Stomach smooth muscle (tissue), 2 donors: ENCODE measurements around the gene NAA40.
"Not testable (repeated sequence)": the region's sequence is repeated elsewhere in the genome, so short reads cannot be mapped to it uniquely, and the experiment has no call there.

ENCODE experiments used
- H3K27ac ChIP-seq: one replicate; pipeline ENCODE4 v1.7.0; 2013; ENCODE audit warnings: mild to moderate bottlenecking, low read length, inconsistent platforms
- H3K27me3 ChIP-seq, 2 donors: one replicate each; pipeline ENCODE4 v1.7.0; 2013; ENCODE audit warnings: low read length in 2 of 2; ENCODE audit not compliant: insufficient read depth in 2 of 2, control insufficient read depth in 1 of 2
- H3K36me3 ChIP-seq, 2 donors: one replicate each; pipeline ENCODE4 v1.7.0; 2013; ENCODE audit warnings: low read length in 2 of 2; ENCODE audit not compliant: control insufficient read depth in 2 of 2, insufficient read depth in 2 of 2
- H3K4me1 ChIP-seq: one replicate; pipeline ENCODE4 v1.7.0; 2013; ENCODE audit warnings: low read length; ENCODE audit not compliant: control insufficient read depth, insufficient read depth
- H3K4me3 ChIP-seq, 2 donors: one replicate each; pipeline ENCODE4 v1.7.0; 2013; ENCODE audit warnings: low read length in 2 of 2
- H3K9ac ChIP-seq, 2 donors: one replicate each; pipeline ENCODE4 v1.7.0; 2013; ENCODE audit warnings: low read length in 2 of 2, mild to moderate bottlenecking in 1 of 2
- H3K9me3 ChIP-seq, 2 donors: one replicate each; pipeline ENCODE4 v1.7.0; 2013; ENCODE audit warnings: low read length in 2 of 2; ENCODE audit not compliant: control insufficient read depth in 2 of 2
- donor health status: healthy.
- donor health status: Pancreatic carcinoma.

NAA40 gene

DNA sequence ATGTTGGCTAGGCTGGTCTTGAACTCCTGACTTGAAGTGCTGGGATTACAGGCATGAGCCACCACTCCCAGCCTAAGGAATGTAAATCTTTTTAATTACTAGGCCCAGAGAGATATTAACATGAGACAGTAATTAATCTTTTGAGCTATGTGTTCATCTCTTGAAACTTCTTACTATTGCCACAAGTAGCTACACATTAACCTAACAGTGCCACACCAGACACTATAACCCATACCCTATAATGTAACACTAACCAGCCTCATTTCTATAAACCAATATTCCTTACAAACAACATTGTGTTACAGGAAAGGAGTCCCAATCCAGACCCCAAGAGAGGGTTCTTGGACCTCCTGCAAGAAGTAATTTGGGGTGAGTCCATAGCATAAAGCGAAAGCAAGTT, 27.6 kb downstream of the NAA40 start:
- Histone ChIP-seq H3K36me3 (no peaks in the 10 kb centered on the region), H3K27ac (no peak overlapping the region), H3K4me1 (peaks cover 6% of the 10 kb centered on the region), H3K9ac (no peak overlapping the region), H3K4me3 (no peak overlapping the region), H3K27me3 (peaks cover 3% of the 10 kb centered on the region in 2 donors), H3K9me3 (no peaks in the 10 kb centered on the region)

DNA sequence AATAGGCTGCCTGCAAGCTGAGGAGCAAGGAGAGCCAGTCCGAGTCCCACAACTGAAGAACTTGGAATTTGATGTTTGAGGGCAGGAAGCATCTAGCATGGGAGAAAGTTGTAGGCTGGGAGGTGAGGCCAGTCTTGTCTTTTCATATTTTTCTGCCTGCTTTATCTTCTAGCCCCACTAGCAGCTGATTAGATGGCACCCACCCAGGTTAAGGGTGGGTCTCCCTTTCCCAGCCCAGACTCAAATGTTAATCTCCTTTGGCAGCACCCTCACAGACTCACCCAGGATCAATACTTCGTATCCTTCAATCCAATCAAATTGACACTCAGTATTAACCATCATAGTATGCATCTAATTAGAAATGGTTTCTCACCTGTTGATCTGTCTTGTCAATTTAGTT, 30.7 kb downstream of the NAA40 start:
- H3K9ac ChIP-seq: no peak overlapping the region
- H3K36me3 ChIP-seq: no peaks in the 10 kb centered on the region
- H3K4me3 ChIP-seq: no peak overlapping the region
- no peaks in the 10 kb centered on the region for H3K9me3 ChIP-seq
- H3K27me3 ChIP-seq: peaks cover 0 to 3% of the 10 kb centered on the region in 2 donors
- H3K27ac ChIP-seq: no peak overlapping the region
- no peaks in the 10 kb centered on the region for H3K4me1 ChIP-seq

GRCh38 chr11:63970902-63971301, 32.1 kb downstream of the NAA40 start:
- Histone ChIP-seq H3K9me3 (no peaks in the 10 kb centered on the region), H3K4me3 (no peak overlapping the region), H3K27me3 (no peaks in the 10 kb centered on the region), H3K4me1 (peaks cover 8% of the 10 kb centered on the region), H3K27ac (no peak overlapping the region), H3K9ac (no peak overlapping the region), H3K36me3 (peaks cover 0 to 1% of the 10 kb centered on the region in 2 donors)

GRCh38 chr11:63973912-63974258, 35.1 kb downstream of the NAA40 start:
- not testable (repeated sequence) for H3K9me3 ChIP-seq, H3K36me3 ChIP-seq, H3K27ac ChIP-seq, H3K27me3 ChIP-seq, H3K9ac ChIP-seq
- peaks cover 21% of the 10 kb centered on the region for H3K4me1 ChIP-seq
- H3K4me3 ChIP-seq: peak overlapping the region in 1 of 2 donors; percentile 97

- Histone ChIP-seq H3K4me3 (peak within 1 kb of the TSS; percentile 81 to 97), H3K4me1 (peaks cover 25% of the 10 kb centered on the region), H3K27ac (peak within 1 kb of the TSS; percentile 99), H3K9ac (peak within 1 kb of the TSS; percentile 99), H3K36me3 (peaks cover 7 to 8% of the 10 kb centered on the region in 2 donors), H3K27me3 (no peaks in the 10 kb centered on the region), H3K9me3 (no peaks in the 10 kb centered on the region)
Measured at GRCh38 chr11:63974259-63975143, 35.7 kb downstream of the NAA40 start, which contains the start of gene COX8A. TSS of gene COX8A (plus strand) at chr11:63974620. CDS start at chr11:63974681, 61 bp downstream.

DNA sequence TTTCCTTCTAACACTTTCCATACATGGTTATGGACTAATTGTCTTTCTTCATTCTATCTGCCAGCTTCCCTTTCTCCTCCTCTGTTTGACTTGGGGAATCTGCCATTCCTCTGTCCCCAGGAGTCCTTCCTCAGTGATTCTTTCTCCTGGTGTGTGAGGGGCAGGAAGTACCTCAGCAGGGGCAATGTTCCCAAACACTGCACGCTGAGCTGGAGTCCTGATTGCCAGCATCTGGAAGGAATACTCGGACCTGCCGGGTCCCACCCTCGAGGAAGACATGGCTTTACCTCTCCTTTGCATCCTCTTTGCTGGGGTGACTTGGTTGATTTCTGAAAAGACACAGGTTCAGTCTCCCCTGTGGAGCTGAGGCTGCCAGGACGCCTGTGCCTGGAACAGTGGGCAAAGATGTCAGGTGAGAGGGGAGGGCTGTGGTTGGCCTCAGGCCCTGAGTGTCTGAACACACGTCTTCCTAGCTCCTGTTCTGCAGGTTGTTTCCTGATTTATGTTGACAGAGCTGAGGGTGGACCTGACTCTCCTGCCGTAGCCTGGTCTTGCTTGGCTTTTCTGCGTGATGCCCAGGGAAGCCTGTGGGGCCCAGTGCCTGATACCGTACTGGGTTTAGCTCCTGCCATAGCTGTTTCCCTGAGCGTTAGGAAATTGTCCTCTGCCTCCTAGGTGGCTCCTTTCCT, 39.9 kb downstream of the NAA40 start:
- Histone ChIP-seq H3K9ac (peak overlapping the region in 1 of 2 donors; percentile 21), H3K36me3 (peaks cover 7 to 8% of the 10 kb centered on the region in 2 donors), H3K27ac (no peak overlapping the region), H3K9me3 (no peaks in the 10 kb centered on the region), H3K4me3 (no peak overlapping the region), H3K27me3 (no peaks in the 10 kb centered on the region), H3K4me1 (peaks cover 27% of the 10 kb centered on the region)

DNA sequence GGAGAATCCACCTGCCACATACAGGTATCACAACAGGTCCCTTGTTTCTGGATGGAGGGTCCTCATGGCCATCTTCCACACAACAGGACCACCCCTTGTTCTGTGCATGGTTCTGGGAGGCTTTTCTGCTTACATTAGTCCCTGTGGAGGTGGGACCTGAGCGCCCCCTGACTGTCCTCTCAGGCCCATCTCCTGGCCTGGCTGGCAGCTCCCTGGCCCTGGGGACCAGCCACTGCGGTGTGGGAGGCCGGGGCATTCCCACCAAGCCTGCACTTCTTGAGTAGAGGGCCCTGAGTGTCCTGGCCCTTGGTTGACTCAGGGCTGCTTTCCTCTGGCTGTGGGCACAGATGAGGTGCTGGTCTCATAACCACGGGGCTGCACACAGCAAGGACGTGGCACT, 40.6 kb downstream of the NAA40 start:
- Histone ChIP-seq H3K4me1 (peaks cover 27% of the 10 kb centered on the region), H3K9me3 (no peaks in the 10 kb centered on the region), H3K9ac (no peak overlapping the region), H3K4me3 (no peak overlapping the region), H3K27ac (no peak overlapping the region), H3K27me3 (no peaks in the 10 kb centered on the region), H3K36me3 (peaks cover 7 to 8% of the 10 kb centered on the region in 2 donors)

- peaks cover 24% of the 10 kb centered on the region for H3K4me1 ChIP-seq
Measured at GRCh38 chr11:63985812-63986155, 47.0 kb downstream of the NAA40 start.

DNA sequence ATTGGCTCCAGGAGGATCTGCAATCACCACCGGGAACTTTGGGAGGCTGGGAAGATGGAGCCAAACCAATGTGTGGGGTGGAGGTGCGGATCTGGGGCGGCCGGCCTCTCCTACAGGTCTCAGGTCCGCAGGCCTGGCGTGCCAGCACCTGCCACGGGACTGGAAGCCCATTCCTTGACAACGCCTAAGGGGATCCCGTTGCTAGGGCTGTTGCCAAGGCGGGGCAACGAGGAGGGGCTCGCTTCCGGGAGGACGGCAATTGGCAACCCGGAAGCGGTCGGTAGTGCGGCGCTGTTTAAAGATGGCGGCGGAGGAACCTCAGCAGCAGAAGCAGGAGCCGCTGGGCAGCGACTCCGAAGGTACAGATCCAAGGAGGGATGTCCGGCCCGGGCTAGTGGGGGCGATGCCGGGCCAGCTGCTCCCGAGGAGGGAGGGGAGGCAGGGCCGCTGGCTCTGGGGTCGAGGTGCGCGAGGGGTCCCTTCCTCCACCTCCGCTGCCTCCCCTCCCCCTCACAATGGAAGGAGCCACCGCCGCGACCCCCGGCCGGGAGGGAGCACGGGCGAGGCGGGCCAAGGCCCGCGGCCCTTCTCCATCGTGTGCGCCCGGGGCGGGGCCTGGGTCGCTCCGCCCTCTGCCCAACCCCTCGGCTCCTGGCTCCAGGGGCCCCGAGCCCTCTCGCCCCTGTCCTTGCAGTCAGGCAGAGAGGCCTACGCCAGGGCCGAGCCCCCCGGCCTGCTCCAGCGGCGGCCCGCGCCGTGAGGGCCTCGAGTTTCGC, 47.5 kb downstream of the NAA40 start, which contains the start of gene OTUB1:
Gene OTUB1 (plus strand): TSS at position 283 of the 776 bp plus-strand sequence. CDS start 19 bp downstream, at position 302.
- peak within 1 kb of the TSS; percentile 69 to 92 for H3K4me3 ChIP-seq
- H3K4me1 ChIP-seq: peaks cover 24% of the 10 kb centered on the region
- H3K9me3 ChIP-seq: no peaks in the 10 kb centered on the region
- peaks cover 9 to 12% of the 10 kb centered on the region in 2 donors for H3K36me3 ChIP-seq
- H3K27ac ChIP-seq: peak within 1 kb of the TSS; percentile 60
- H3K9ac ChIP-seq: peak within 1 kb of the TSS; percentile 84 to 86
- no peaks in the 10 kb centered on the region for H3K27me3 ChIP-seq

More at GRCh38 chr11:63985812-63986155, 47.0 kb downstream of the NAA40 start:
- Histone ChIP-seq H3K9me3 (no peaks in the 10 kb centered on the region), H3K36me3 (peaks cover 6 to 7% of the 10 kb centered on the region in 2 donors), H3K27ac (peak overlapping the region; percentile 60), H3K9ac (peak overlapping the region; percentile 84 to 86), H3K4me3 (peak overlapping the region; percentile 69 to 92), H3K27me3 (no peaks in the 10 kb centered on the region)

DNA sequence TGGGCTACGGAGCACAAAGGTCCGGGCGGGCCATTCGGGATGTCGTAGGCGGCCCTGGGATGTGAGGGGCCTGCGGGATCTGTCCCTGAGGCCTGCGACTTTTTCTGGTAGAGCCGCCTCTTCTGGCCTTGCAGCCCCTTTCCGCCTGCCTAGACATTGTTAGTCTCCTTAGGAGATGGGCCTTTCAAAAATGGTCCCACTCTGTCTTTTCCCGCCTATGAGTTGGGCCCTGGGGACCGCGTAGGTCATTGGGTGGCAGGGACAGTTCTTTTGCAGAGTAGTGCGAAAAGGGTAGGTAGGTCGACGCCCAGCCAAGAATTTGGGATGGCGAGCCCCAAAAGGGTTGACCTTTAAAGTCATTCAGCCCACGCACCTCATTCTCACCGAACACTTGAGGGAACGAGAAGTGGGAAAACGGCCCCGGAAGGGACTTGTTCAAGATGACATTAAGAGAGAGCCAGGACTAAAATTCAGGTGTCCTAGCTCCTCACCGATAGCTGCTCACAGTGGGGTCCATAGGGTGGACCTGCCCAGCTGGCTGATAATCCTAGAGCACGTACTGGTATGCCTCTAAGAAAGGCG, 48.2 kb downstream of the NAA40 start:
- Histone ChIP-seq H3K27ac (peak overlapping the region; percentile 60), H3K9me3 (no peaks in the 10 kb centered on the region), H3K36me3 (peaks cover 9 to 15% of the 10 kb centered on the region in 2 donors), H3K9ac (peak overlapping the region; percentile 84 to 86), H3K4me1 (peaks cover 22% of the 10 kb centered on the region), H3K27me3 (no peaks in the 10 kb centered on the region), H3K4me3 (peak overlapping the region; percentile 69 to 92)
